Measurements from ENCODE around the gene EIF5B. TPM values are rescaled to one million over a fixed set of nuclear protein-coding genes. Genes with fewer than 3 reads are reported as not detected.

The EIF5B gene
- polyA plus RNA-seq, 2 of the 4 experiments (the other 2 are of a cell fraction): 25.0 to 75.4 TPM

DNA sequence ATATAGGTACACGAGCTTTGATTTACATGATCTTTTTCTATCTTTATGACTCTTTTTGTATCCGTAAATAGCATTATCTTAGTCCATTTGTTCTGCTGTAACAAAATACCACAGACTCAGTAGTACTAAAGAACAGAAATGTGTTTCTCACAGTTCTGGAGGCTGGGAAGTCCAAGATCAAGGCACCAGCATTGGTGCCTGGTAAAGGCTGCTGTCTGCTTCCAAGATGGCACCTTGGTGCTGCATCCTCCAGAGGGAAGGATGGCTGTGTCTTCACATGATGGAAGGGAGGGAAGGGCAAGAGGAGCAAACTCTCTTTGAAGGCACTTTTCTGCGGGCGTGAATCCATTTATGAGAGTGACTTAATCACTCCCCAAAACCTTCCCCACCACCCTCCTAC is 36.0 kb downstream of the EIF5B start:
- ChIA-PET POLR2A (no interaction called here), CTCF (interaction anchor here (1.1 to 1.8 kb wide), 2 partner anchors 8 to 10 kb away, joined by 3 to 6 read pairs; no protein-coding TSS in a partner anchor)
- ATAC-seq (no peak), DNase-seq (ENCODE audit: low read depth in 1 of 2, low spot score in 1 of 2) (no peak), FAIRE-seq (no peak)
- H3K4me3 ChIP-seq: no peak overlapping the region
- TF ChIP-seq ZFP36 (IDR thresholded peaks at IDR 0.05; ENCODE audit: borderline replicate concordance, partially characterized antibody): no peak
- TF ChIP-seq CHD2 (IDR thresholded peaks at IDR 0.05; ENCODE audit: low read length, partially characterized antibody): no peak
- no peak for TF ChIP-seq SREBF2 (IDR thresholded peaks at IDR 0.05)
- TF ChIP-seq, protein P1, sequence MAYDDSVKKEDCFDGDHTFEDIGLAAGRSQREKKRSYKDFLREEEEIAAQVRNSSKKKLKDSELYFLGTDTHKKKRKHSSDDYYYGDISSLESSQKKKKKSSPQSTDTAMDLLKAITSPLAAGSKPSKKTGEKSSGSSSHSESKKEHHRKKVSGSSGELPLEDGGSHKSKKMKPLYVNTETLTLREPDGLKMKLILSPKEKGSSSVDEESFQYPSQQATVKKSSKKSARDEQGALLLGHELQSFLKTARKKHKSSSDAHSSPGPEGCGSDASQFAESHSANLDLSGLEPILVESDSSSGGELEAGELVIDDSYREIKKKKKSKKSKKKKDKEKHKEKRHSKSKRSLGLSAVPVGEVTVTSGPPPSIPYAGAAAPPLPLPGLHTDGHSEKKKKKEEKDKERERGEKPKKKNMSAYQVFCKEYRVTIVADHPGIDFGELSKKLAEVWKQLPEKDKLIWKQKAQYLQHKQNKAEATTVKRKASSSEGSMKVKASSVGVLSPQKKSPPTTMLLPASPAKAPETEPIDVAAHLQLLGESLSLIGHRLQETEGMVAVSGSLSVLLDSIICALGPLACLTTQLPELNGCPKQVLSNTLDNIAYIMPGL (CRISPR knock-in tag; IDR thresholded peaks at IDR 0.05; ENCODE audit: borderline replicate concordance): no peak
- no peak for TF ChIP-seq KDM5A (IDR thresholded peaks at IDR 0.05)
- TF ChIP-seq, protein P2, sequence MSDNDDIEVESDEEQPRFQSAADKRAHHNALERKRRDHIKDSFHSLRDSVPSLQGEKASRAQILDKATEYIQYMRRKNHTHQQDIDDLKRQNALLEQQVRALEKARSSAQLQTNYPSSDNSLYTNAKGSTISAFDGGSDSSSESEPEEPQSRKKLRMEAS (IDR thresholded peaks at IDR 0.05): no peak
- TF ChIP-seq KDM1A (IDR thresholded peaks at IDR 0.05; ENCODE audit: low read depth): no peak
- TF ChIP-seq MAFK (IDR thresholded peaks at IDR 0.05; ENCODE audit: partially characterized antibody): no peak
- no peak for TF ChIP-seq EHMT2 (IDR thresholded peaks at IDR 0.05; ENCODE audit: low read depth)
- no peak for TF ChIP-seq HOXB13 (CRISPR knock-in tag; IDR thresholded peaks at IDR 0.05; ENCODE audit: low read depth)
- no peak for TF ChIP-seq MYC (IDR thresholded peaks at IDR 0.05; ENCODE audit: borderline replicate concordance, low read length)
- TF ChIP-seq HOXA7 (CRISPR knock-in tag; IDR thresholded peaks at IDR 0.05): no peak
- TF ChIP-seq CBX2 (IDR thresholded peaks at IDR 0.05; ENCODE audit: borderline replicate concordance, low read depth): no peak
- TF ChIP-seq NR3C1 (IDR thresholded peaks at IDR 0.05): no peak
- WGBS (ENCODE audit: missing lambda C conversion rate): 95% methylated on average over 4 of the region's 4 CpGs
- H3K4me1 ChIP-seq: no peaks in the 10 kb centered on the region
- H3K4me2 ChIP-seq: no peak overlapping the region
- no peak overlapping the region for H3K27ac ChIP-seq
- no peaks in the 10 kb centered on the region for H3K9me3 ChIP-seq

DNA sequence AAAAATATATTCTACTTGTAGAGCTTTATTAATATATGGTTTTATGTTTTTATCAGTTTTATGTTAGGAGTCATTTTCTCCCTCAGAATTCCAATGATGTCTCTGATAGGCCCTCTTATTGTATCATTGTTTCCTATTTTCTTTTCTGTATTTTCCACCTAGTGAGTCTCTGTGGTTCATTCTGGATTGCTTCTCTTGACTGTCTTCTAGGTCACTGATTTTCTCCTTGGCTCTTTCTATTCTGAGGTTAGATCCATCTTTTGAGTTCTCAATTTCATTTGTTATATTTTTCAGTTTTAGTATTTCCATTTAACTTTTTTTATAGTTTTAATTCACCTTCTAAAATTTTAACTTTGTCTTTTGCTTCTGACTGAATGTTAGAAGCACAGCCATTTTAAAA is 37.6 kb downstream of the EIF5B start:
- no peaks in the 10 kb centered on the region for H3K9me3 ChIP-seq
- POLR2A ChIA-PET: no interaction called here
- TF ChIP-seq TFCP2L1 (CRISPR knock-in tag; IDR thresholded peaks at IDR 0.05): no peak
- no peak for TF ChIP-seq ZSCAN20 (CRISPR knock-in tag; IDR thresholded peaks at IDR 0.05)
- no peak for TF ChIP-seq HOXB5 (CRISPR knock-in tag; IDR thresholded peaks at IDR 0.05)
- no peak for TF ChIP-seq HDAC2 (IDR thresholded peaks at IDR 0.05)
- TF ChIP-seq BHLHE40 (IDR thresholded peaks at IDR 0.05; ENCODE audit: low read depth, low read length): no peak
- TF ChIP-seq NR3C1 (IDR thresholded peaks at IDR 0.05): no peak
- TF ChIP-seq CHD2 (IDR thresholded peaks at IDR 0.05; ENCODE audit: low read length, partially characterized antibody): no peak
- no peak for TF ChIP-seq ZC3H11A (IDR thresholded peaks at IDR 0.05)
- no peak for TF ChIP-seq JUNB (IDR thresholded peaks at IDR 0.05)
- TF ChIP-seq POLR2A (IDR thresholded peaks at IDR 0.05; ENCODE audit: low read length): no peak
- no peak for TF ChIP-seq MAFK (IDR thresholded peaks at IDR 0.05; ENCODE audit: partially characterized antibody)
- no peak for TF ChIP-seq EHMT2 (IDR thresholded peaks at IDR 0.05; ENCODE audit: low read depth)
- no peak overlapping the region for H3K4me3 ChIP-seq
- FAIRE-seq (no peak), ATAC-seq (no peak), DNase-seq (ENCODE audit: low read depth in 1 of 2, low spot score in 1 of 2) (no peak)
- CTCF ChIA-PET: interaction anchor here (1.8 kb wide), 1 partner anchor 11 kb away, joined by 6 read pairs; no protein-coding TSS in a partner anchor
- H3K27ac ChIP-seq: no peak overlapping the region
- no peak overlapping the region for H3K4me2 ChIP-seq
- H3K4me1 ChIP-seq: no peaks in the 10 kb centered on the region

DNA sequence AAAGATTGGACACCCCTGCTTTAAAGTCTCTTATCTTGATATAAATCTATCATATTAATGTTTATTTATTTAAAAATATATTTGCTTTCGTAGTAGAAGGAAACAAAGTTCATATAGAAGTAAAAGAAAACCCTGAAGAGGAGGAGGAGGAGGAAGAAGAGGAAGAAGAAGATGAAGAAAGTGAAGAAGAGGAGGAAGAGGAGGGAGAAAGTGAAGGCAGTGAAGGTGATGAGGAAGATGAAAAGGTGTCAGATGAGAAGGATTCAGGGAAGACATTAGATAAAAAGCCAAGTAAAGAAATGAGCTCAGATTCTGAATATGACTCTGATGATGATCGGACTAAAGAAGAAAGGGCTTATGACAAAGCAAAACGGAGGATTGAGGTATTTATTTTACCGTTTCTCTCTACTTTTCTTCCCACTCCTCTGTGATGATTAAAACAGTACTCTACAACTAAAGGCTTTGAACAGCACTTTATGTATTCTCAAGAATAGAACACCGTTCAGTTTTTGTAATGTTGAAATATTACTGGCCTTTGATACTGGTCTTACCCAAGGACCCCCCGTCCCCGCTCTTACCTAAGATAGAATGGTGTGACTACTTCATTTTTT is 39.2 kb downstream of the EIF5B start:
- TF ChIP-seq, protein P1 (CRISPR knock-in tag; IDR thresholded peaks at IDR 0.05; ENCODE audit: borderline replicate concordance): no peak
- TF ChIP-seq POLR2AphosphoS2 (conservative IDR thresholded peaks at IDR 0.05; ENCODE audit: low read length): no peak
- no peak for TF ChIP-seq FOSB (CRISPR knock-in tag; IDR thresholded peaks at IDR 0.05)
- no peak for TF ChIP-seq CTCF (IDR thresholded peaks at IDR 0.05)
- TF ChIP-seq HOXA7 (CRISPR knock-in tag; IDR thresholded peaks at IDR 0.05): no peak
- TF ChIP-seq SMC3 (IDR thresholded peaks at IDR 0.05): no peak
- no peak for TF ChIP-seq TP53 (CRISPR knock-in tag; IDR thresholded peaks at IDR 0.05)
- TF ChIP-seq CBX2 (IDR thresholded peaks at IDR 0.05; ENCODE audit: borderline replicate concordance, low read depth): no peak
- no peak for TF ChIP-seq ZSCAN20 (CRISPR knock-in tag; IDR thresholded peaks at IDR 0.05)
- CTCF ChIA-PET: no interaction called here
- FAIRE-seq (no peak), DNase-seq (ENCODE audit: low read depth in 1 of 2, low spot score in 1 of 2) (no peak), ATAC-seq (no peak)
- H3K4me2 ChIP-seq: no peak overlapping the region
- no peak overlapping the region for H3K4me3 ChIP-seq
- POLR2A ChIA-PET: no interaction called here
- H3K27ac ChIP-seq: no peak overlapping the region
- no peaks in the 10 kb centered on the region for H3K4me1 ChIP-seq
- WGBS (ENCODE audit: missing lambda C conversion rate): 90% methylated on average over 7 of the region's 7 CpGs
- H3K9me3 ChIP-seq: no peaks in the 10 kb centered on the region

Data from A549 (cell line).